Colonic mucosa (tissue), 4 donors: ENCODE data around the gene NAA11. TPM values are rescaled to one million over a fixed set of nuclear protein-coding genes. Genes with fewer than 3 reads are reported as not detected.

Experiments used
- DNase-seq: peaks from one replicate; pipeline ENCODE4 v3.0.0-alpha.2; 2020
- H3K27ac ChIP-seq: fragments of 200-600 bp; one replicate; pipeline ENCODE4 v1.8.0; 2021
- H3K27me3 ChIP-seq: fragments of 200-600 bp; one replicate; pipeline ENCODE4 v1.8.0; 2021
- H3K36me3 ChIP-seq: fragments of 200-600 bp; one replicate; pipeline ENCODE4 v1.8.0; 2021
- H3K4me1 ChIP-seq: fragments of 200-600 bp; one replicate; pipeline ENCODE4 v1.8.0; 2021; ENCODE audit warnings: mild to moderate bottlenecking
- H3K4me3 ChIP-seq: fragments of 200-600 bp; one replicate; pipeline ENCODE4 v1.8.0; 2021
- H3K9ac ChIP-seq, 2 donors: one replicate each; pipeline ENCODE4 v1.7.0; 2013; ENCODE audit warnings: control low read depth in 2 of 2, low read depth in 2 of 2, low read length in 2 of 2
- H3K9me3 ChIP-seq: fragments of 200-600 bp; one replicate; pipeline ENCODE4 v1.8.0; 2021
- intact Hi-C: fragments of 100-400 bp; cut with DNase I; formaldehyde crosslinking; loops from one replicate; pipeline ENCODE4 v1.14.1; 2022
- total RNA-seq, 2 donors: library from RNA; stranded (reverse); fragmentation: NEBNext Ultra II Directional in 1 of 2; extraction: Animal tissue kit (Norgen Biotek cat#: 25700) in 1 of 2; gene quantifications; one replicate each; pipeline ENCODE4 v1.2.1, GENCODE V29; 2021
- TF ChIP-seq, protein P1 (sequence below): fragments of 200-600 bp; IDR thresholded peaks from one replicate; pipeline ENCODE4 v1.8.0; 2022; ENCODE audit warnings: antibody characterized with exemption, mild to moderate bottlenecking
- donor health status: healthy.
- donor health status: DM: no; HTN: no; CAD: no.
- donor health status: DM: no; HTN: no; CAD: no.

The NAA11 gene
- not detected for total RNA-seq

DNA sequence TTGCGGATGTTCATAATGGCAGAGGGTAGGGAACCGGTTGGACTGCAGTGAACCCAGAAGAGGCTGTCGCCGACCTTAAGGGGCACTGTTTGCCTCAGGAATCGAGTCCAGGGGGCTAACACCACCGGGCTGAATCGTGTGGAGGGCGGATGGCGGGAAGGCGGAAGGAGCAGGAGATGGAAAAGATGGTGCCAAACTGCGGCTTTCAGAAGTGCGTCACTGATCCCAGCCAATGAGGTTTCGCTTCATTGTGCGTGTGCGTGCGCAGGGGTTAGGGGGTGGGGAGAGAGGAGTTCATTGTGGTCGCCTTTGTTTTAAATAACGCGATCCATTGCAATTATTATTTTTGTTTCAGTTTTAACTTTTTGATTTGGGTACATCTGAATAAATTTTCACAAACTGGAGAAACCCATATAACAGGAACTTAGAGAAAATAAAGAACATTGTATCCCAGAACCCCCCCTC, at the start of gene NAA11:
Gene NAA11, minus strand, starts transcription at position 198 of the 465 bp plus-strand sequence. Its CDS starts 184 bp downstream, at position 14.
- Histone ChIP-seq H3K4me3 (no peak within 1 kb of the TSS), H3K27ac (no peak within 1 kb of the TSS), H3K9me3 (no peaks in the 10 kb centered on the region), H3K27me3 (no peaks in the 10 kb centered on the region), H3K36me3 (no peaks in the 10 kb centered on the region), H3K4me1 (no peaks in the 10 kb centered on the region), H3K9ac (no peak within 1 kb of the TSS)
- no peak for DNase-seq
- intact Hi-C loops = no loop called here
- TF ChIP-seq, protein P1, sequence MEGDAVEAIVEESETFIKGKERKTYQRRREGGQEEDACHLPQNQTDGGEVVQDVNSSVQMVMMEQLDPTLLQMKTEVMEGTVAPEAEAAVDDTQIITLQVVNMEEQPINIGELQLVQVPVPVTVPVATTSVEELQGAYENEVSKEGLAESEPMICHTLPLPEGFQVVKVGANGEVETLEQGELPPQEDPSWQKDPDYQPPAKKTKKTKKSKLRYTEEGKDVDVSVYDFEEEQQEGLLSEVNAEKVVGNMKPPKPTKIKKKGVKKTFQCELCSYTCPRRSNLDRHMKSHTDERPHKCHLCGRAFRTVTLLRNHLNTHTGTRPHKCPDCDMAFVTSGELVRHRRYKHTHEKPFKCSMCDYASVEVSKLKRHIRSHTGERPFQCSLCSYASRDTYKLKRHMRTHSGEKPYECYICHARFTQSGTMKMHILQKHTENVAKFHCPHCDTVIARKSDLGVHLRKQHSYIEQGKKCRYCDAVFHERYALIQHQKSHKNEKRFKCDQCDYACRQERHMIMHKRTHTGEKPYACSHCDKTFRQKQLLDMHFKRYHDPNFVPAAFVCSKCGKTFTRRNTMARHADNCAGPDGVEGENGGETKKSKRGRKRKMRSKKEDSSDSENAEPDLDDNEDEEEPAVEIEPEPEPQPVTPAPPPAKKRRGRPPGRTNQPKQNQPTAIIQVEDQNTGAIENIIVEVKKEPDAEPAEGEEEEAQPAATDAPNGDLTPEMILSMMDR = no peak

DNA sequence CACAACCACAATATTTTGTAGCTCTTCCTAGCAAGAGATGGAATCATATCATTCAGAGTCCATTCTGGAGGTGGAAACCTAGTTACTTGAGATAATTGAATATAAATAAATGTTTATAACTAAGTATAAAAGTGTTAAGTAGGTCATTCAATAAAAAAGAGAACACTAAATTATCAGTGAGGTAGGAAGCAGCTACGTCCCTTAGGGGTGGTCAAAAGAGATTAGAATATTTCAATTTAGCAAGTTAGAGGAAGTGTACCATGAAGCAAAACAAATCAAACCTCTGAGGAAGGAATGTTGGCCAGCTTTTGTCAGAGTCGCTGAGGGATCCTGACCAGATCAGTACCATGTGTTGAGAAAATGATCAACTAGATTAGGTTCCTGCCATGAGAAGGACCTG, 44.2 kb upstream of the NAA11 start:
- intact Hi-C loops = no loop called here
- Histone ChIP-seq H3K4me3 (no peak overlapping the region), H3K4me1 (no peaks in the 10 kb centered on the region), H3K27ac (no peak overlapping the region), H3K9me3 (no peaks in the 10 kb centered on the region), H3K36me3 (no peaks in the 10 kb centered on the region), H3K27me3 (no peaks in the 10 kb centered on the region), H3K9ac (no peak overlapping the region)
- DNase-seq = no peak
- TF ChIP-seq, protein P1 = no peak

DNA sequence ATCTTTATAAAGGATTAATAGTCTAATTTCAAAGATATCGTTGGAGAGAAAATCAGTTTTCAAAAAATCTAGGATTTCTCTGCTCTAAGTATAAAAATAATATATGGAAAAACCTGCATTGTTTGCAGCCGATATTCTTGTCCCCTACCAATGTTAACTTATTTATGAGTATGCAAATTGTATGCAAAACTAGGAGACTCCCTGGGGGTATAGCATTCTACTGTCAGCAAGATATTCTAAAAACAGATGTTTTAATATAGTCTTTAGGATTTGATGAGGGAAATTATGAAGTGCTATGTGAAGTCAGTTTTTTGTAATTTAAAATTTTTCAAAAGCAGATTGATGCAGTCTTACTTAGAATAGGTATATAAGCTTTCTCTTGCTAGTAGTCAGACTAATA, 41.2 kb upstream of the NAA11 start:
- Histone ChIP-seq H3K9ac (no peak overlapping the region), H3K27ac (no peak overlapping the region), H3K4me3 (no peak overlapping the region), H3K36me3 (no peaks in the 10 kb centered on the region), H3K27me3 (no peaks in the 10 kb centered on the region), H3K4me1 (no peaks in the 10 kb centered on the region), H3K9me3 (no peaks in the 10 kb centered on the region)
- TF ChIP-seq, protein P1 = no peak
- DNase-seq = no peak
- intact Hi-C loops = no loop called here

DNA sequence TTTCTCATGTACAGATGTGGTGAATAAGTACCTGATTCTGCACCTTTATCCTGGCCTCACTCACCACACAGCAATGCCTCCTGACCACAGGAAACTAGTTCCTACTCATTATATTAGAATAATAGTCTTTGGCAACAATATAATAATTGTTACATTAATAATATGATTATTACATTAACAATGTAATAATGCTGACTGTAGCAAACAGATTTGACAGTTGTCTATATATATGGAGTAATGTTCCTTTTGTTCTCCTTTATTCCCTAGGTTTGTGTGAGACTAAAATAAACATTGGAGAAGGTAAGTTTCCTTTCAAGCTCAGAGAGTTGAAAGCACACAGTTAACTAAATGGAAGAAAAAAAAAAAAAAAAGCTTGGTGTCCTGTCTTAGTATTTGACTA, 40.6 kb upstream of the NAA11 start:
- H3K9me3 ChIP-seq = no peaks in the 10 kb centered on the region
- no peaks in the 10 kb centered on the region for H3K36me3 ChIP-seq
- no peak overlapping the region for H3K4me3 ChIP-seq
- no peaks in the 10 kb centered on the region for H3K27me3 ChIP-seq
- intact Hi-C loops = no loop called here
- H3K27ac ChIP-seq = no peak overlapping the region
- H3K4me1 ChIP-seq = no peaks in the 10 kb centered on the region
- TF ChIP-seq, protein P1 = no peak
- H3K9ac ChIP-seq = no peak overlapping the region
- DNase-seq = no peak

DNA sequence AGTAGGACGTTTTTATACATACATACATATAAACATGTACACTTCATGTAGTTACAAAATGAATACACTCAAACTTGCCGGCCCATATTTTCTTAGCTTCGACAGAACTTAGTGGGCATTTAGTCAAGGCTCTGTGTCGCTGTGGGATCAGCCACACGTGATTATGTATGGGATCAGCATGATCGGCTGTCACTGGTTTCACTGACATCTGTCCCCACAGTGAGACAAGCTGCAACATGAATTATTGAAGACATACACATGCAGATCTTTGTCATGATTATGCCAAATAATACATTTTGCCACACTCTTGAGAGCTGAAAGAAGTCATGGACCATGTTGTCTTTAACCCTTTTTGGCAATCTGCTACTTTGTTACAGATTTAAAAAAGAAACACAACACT, 38.2 kb upstream of the NAA11 start:
- Histone ChIP-seq H3K4me1 (no peaks in the 10 kb centered on the region), H3K9ac (no peak overlapping the region), H3K36me3 (no peaks in the 10 kb centered on the region), H3K27ac (no peak overlapping the region), H3K27me3 (no peaks in the 10 kb centered on the region), H3K4me3 (no peak overlapping the region), H3K9me3 (no peaks in the 10 kb centered on the region)
- intact Hi-C loops = no loop called here
- no peak for DNase-seq
- TF ChIP-seq, protein P1 = no peak
